GM18868 (cell line): ENCODE data around the gene IZUMO4.

Experiments used
- ATAC-seq: cut with Tn5 transposase; IDR thresholded peaks from one replicate; pipeline ENCODE4 v1.9.1; 2021; ENCODE audit warnings: mild to moderate bottlenecking, moderate library complexity; ENCODE audit not compliant: unreplicated experiment

IZUMO4 gene

DNA sequence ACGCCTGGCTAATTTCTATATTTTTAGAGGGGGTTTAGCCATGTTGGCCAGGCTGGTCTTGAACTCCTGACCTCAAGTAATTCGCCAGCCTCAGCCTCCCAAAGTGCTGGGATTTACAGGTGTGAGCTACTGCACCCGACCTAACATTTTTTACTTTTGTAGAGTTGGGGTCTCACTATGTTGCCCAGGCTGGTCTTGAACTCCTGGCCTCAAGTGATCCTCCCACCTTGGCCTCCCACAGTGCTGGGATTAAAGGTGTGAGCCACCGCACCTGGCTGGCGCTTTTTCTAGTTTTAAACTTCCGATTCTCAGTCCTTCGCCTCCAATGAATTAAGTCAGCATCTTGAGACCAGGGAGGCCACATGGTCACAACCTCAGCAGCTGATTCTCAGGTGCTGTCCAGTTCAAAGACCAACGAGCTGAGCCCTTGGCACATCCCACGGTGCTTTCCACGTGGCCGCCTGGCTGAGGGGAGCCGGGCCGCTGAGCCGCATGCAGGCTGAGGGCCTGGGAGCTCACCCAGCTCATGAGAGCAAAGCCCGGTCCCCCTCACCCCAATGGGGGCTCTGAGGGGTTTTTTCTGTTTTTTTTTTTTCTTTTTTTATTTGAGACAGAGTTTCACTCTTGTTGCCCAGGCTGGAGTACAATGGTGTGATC lies 45.6 kb downstream of the IZUMO4 start:
- ATAC-seq = no peak

DNA sequence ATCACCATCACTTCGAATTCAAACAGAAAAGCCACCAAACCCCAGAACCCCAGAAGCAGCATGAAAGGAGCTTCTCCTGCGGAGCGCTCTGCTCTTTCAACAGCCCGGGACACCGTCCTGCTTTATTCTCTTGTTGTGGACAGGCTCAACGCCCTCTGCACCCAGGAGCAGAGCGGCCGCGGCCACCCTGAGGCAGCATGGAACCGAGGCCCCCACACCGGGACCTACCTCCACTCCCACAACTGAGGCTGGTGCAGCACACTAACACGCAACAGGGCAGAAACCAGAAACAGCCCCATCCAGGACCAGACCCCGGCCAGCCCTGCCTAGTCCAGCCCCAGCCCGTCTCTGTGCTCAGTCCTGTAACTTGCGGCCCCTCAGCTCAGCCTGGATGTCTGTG lies 47.5 kb downstream of the IZUMO4 start:
- no peak for ATAC-seq

DNA sequence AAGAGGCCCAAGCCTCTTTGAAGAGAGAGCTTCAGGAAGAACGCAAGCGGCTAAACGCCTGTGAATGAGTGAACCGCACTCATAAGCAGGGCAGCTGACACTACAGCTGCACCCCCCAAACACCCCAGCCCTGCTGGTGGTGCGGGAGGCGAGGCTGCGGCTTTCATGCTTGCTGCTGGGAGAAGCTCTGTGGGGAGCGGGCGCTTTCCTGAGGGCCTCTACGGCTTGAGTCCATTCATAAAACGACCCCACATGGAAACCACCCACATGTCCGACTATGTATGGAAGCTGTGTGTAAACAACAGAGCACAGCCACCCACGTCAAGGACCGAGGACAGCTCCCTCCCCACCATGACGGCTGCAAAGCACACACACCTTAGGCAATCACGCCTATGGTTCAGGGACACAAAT lies 49.1 kb downstream of the IZUMO4 start:
- no peak for ATAC-seq

DNA sequence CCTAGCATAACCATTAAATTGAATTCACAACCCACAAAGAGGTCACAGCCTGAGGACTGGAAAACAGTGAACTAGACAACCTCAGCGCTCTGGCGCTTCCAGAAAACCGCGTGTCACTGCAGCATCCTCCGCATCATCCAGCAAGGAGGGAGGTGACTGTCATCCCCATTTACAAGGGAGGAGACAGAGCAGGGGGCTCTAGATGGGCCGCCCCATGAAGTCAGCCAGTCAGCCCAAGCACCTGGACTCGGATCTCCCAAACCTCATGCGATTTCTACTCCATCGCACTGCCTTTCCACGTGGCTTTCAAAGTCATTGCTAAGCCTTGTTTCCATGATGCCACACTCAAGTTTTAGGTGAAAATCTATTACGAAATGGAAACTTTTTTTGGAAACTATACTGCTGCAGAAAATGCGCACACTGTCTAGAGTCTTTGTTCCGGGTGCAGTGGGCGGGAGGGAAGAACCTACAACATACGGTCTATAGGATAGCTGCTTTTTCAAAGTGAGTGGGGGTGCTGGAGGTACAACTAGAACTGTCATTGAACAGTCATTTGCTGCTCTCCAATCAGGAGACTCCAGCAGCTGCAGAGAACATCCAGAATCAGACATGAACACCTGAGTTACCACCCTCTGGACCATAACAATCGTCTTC lies 51.9 kb downstream of the IZUMO4 start:
- ATAC-seq = no peak
